RWPE2 (cell line): Measurements from ENCODE around the gene C11orf58.

Experiments used
- ATAC-seq: fragments of 200-7000 bp; cut with Tn5 transposase; 3 replicates; pipeline ENCODE4 v1.9.1; 2021; ENCODE audit warnings: low read depth
- DNase-seq: peaks from one replicate; pipeline ENCODE4 v3.0.0-alpha.2; 2020; ENCODE audit warnings: low spot score
- H3K27ac ChIP-seq: fragments of 450-650 bp; 2 replicates; pipeline ENCODE4 v1.5.1; 2017; ENCODE audit warnings: mild to moderate bottlenecking; ENCODE audit not compliant: poor library complexity, severe bottlenecking
- H3K27me3 ChIP-seq: fragments of 250-450 bp; sonication (Bioruptor Pico); 2 replicates; pipeline ENCODE4 v1.5.1; 2021; ENCODE audit warnings: mild to moderate bottlenecking, moderate library complexity; ENCODE audit not compliant: insufficient read depth, poor library complexity, severe bottlenecking
- H3K36me3 ChIP-seq: fragments of 250-450 bp; sonication (Bioruptor Pico); 2 replicates; pipeline ENCODE4 v1.5.1; 2020; ENCODE audit warnings: low read depth, mild to moderate bottlenecking, moderate library complexity
- H3K4me1 ChIP-seq: fragments of 250-450 bp; sonication (Bioruptor Pico); 2 replicates; pipeline ENCODE4 v1.5.1; 2021; ENCODE audit warnings: mild to moderate bottlenecking, moderate library complexity; ENCODE audit not compliant: insufficient read depth, poor library complexity, severe bottlenecking
- H3K4me3 ChIP-seq: fragments of 250-450 bp; sonication (Bioruptor Pico); 2 replicates; pipeline ENCODE4 v1.5.1; 2021; ENCODE audit warnings: mild to moderate bottlenecking, moderate library complexity; ENCODE audit not compliant: severe bottlenecking
- H3K9me3 ChIP-seq: fragments of 250-450 bp; sonication (Bioruptor Pico); 2 replicates; pipeline ENCODE4 v1.5.1; 2021; ENCODE audit warnings: mild to moderate bottlenecking, moderate library complexity; ENCODE audit not compliant: severe bottlenecking
- CTCF ChIP-seq: fragments of 450-650 bp; IDR thresholded peaks from one replicate; pipeline ENCODE4 v1.5.1; 2017; ENCODE audit warnings: mild to moderate bottlenecking, moderate library complexity; ENCODE audit not compliant: poor library complexity, severe bottlenecking

C11orf58 gene

GRCh38 chr11:16738193-16738946 is at the start of gene C11orf58:
C11orf58 (plus strand) TSS chr11:16738647; CDS start chr11:16738779, 132 bp downstream.
- Histone ChIP-seq H3K27me3 (no peaks in the 10 kb centered on the region), H3K4me1 (peaks cover 3% of the 10 kb centered on the region), H3K36me3 (peaks cover 24% of the 10 kb centered on the region), H3K9me3 (no peaks in the 10 kb centered on the region), H3K27ac (peak within 1 kb of the TSS; percentile 53), H3K4me3 (peak within 1 kb of the TSS; percentile 83)
- DNase-seq (peak; percentile 93), ATAC-seq (peak; percentile 98)
- no peak for TF ChIP-seq CTCF

- Histone ChIP-seq H3K27me3 (no peaks in the 10 kb centered on the region), H3K36me3 (no peaks in the 10 kb centered on the region), H3K27ac (no peak overlapping the region), H3K4me1 (no peaks in the 10 kb centered on the region), H3K4me3 (no peak overlapping the region), H3K9me3 (no peaks in the 10 kb centered on the region)
- DNase-seq, result no peak
- no peak for ATAC-seq
- no peak for TF ChIP-seq CTCF
Measured at GRCh38 chr11:16690086-16690485, 48.4 kb upstream of the C11orf58 start.

DNA sequence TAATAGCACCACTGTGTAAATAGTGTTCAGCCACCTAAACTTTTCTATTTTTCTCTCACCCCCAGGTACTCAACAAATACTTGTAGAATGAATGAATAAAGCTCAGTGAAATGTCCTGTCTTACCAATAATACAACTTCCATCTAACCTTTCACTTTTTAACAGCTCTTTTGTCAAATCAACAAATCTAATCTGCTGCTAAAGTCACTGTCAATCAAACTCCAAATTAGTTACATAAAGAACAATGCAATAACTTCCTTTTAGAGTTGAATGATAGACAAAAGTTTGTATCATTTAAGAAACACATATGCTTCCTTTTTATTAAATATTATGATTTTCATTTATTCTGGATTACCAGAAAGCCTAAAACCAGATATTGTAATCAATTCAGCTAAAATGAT is 34.7 kb upstream of the C11orf58 start:
- no peak for DNase-seq
- TF ChIP-seq CTCF, result no peak
- Histone ChIP-seq H3K9me3 (no peaks in the 10 kb centered on the region), H3K36me3 (no peaks in the 10 kb centered on the region), H3K4me3 (no peak overlapping the region), H3K4me1 (no peaks in the 10 kb centered on the region), H3K27me3 (peaks cover 13% of the 10 kb centered on the region), H3K27ac (no peak overlapping the region)
- ATAC-seq, result no peak

GRCh38 chr11:16713594-16713993 is 24.9 kb upstream of the C11orf58 start:
- Histone ChIP-seq H3K27ac (no peak overlapping the region), H3K4me1 (no peaks in the 10 kb centered on the region), H3K27me3 (no peaks in the 10 kb centered on the region), H3K4me3 (no peak overlapping the region), H3K9me3 (no peaks in the 10 kb centered on the region), H3K36me3 (no peaks in the 10 kb centered on the region)
- ATAC-seq (no peak), DNase-seq (no peak)
- no peak for TF ChIP-seq CTCF
